Cardiac ventricle fibroblast (primary cell): ENCODE data around the gene ZNF214. TPM values are rescaled to one million over a fixed set of nuclear protein-coding genes. Genes with fewer than 3 reads are reported as not detected.

ENCODE experiments used
- total RNA-seq: library from RNA; depleted of rRNA; stranded (reverse); fragments of >200 nt; gene quantifications from 2 replicates; pipeline ENCODE4 v1.2.3, GENCODE V29; 2015

Gene ZNF214
- total RNA-seq = 1.00 and 2.0 TPM in 2 replicates

DNA sequence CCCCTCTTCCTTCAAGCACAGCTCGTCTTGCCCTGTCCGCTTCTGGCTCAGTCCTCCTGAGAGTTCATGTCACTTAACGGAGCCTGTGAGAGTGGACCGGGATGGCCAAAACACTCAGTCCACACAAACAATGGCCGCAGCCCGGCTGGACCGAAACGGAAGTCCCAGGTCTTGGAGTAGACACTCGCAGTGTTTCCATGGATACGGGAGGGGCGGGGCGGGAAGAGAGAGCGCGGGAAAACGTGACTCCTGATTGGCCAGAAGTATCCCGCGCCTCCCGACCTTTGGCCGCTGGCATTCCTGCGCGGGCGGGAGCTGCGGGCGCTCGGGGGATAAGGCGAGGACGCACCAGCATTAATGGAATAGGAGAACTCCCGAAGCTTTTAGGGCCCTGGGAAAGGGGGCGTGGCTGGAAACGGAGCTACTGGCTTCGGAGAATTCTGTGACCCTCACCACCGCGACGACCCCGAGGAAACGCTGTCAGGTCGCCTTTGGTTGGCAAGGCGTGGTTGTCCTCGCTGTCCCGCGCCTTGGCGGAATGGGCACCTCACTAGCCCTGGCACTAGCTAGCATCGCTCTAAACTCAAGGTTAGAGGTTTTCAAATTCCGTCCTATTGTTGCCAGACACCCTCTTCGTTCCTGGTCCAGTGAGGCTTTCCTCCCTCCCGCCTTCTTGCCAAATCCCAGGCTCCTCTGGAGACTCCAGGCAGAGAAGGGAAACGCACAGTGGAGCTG is at the start of gene ZNF214, which contains the start of gene NLRP14:
ZNF214 (minus strand) TSS at position 164 of the 735 bp plus-strand sequence. CDS start 17,511 bp downstream, outside the sequence.
NLRP14 (plus strand) TSS at position 297 of the 735 bp plus-strand sequence. CDS start 18,108 bp downstream, outside the sequence.

Other genes with a start within 250 kb of the ZNF214 start
- not detected in 2 replicates for gene OR2AG2, start 248.4 kb downstream of the ZNF214 start, total RNA-seq
- not detected in 2 replicates for gene OR2AG1, start 237.3 kb downstream of the ZNF214 start, total RNA-seq
- gene OR6A2, start 220.7 kb downstream of the ZNF214 start, total RNA-seq = 0.06 TPM in 1 of 2 replicates, not detected in the other
- gene OR10A5, start 174.7 kb downstream of the ZNF214 start, total RNA-seq = not detected in 2 replicates
- gene OR10A2, start 157.3 kb downstream of the ZNF214 start, total RNA-seq = not detected in 2 replicates
- not detected in 2 replicates for gene OR10A4, start 143.7 kb downstream of the ZNF214 start, total RNA-seq
- gene OR2D2, start 127.8 kb downstream of the ZNF214 start, total RNA-seq = not detected in 2 replicates
- not detected in 2 replicates for gene OR2D3, start 99.3 kb downstream of the ZNF214 start, total RNA-seq
- 0.98 and 2.0 TPM in 2 replicates for gene ZNF215, start 93.9 kb downstream of the ZNF214 start, total RNA-seq
- 0.05 TPM in 1 of 2 replicates, not detected in the other for gene NLRP14, start 133 bp upstream of the ZNF214 start, total RNA-seq
- gene RBMXL2, start 68.7 kb upstream of the ZNF214 start, total RNA-seq = not detected in 2 replicates
- not detected in 2 replicates for gene SYT9, start 231.6 kb upstream of the ZNF214 start, total RNA-seq